ENCODE data around the gene PDCD2L.

PDCD2L gene

GRCh38 chr19:34471906-34472700 lies 67.9 kb downstream of the PDCD2L start:
- DNase-seq (ENCODE audit: low read depth), result no peak

DNA sequence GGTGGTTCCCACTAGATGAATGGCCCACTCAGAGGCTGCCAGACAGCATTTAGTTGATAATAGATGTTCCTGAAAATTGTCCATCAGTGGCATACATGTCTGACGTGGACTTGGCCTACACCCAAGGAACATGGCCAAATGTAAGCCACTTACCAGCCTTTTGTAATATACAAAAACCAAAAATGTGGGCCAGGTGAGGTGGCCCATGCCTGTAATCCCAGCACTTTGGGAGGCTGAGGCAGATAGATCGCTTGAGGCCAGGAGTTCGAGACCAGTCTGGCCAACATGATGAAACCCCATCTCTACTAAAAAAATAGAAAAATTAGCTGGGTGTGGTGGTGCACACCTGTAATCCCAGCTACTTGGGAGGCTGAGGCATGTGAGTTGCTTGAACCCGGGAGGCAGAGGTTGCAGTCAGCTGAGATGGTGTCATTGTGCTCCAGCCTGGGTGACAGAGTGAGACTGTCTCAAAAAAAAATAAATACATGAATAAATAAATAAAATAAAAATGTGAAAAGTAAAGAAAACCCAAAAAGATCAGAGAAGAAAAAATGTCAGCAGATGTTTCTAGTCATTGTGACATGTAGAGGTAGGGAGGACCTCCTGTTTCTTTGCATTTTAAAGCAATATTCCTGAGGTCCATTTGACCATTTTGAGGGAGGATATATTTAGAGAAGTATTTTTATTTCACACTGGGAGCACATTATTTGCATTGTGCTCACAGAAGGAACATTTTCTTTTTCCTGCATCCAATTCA lies 70.2 kb downstream of the PDCD2L start:
- DNase-seq (ENCODE audit: low read depth), result no peak

- DNase-seq (ENCODE audit: low read depth), result peak; percentile 74
These were observed 71.1 kb downstream of the PDCD2L start for GRCh38 chr19:34475026-34475974.

Measured in HS-27A (cell line).